T-helper 2 cell treated with Interferon-gamma antibody and Interleukin-4, amounts not matched to agents 100 ng/mL and 5 ng/mL, for 36 hours (primary cell): Measurements from ENCODE around the gene SP4. TPM values are rescaled to one million over a fixed set of nuclear protein-coding genes. Genes with fewer than 3 reads are reported as not detected.

Experiments used
- intact Hi-C: fragments of 100-400 bp; cut with micrococcal nuclease; formaldehyde crosslinking; loops from one replicate; pipeline ENCODE4 v1.15.1; 2023
- total RNA-seq: library from RNA; stranded (reverse); gene quantifications from 2 replicates; pipeline ENCODE4 v1.2.3, GENCODE V29; 2022

The SP4 gene
- total RNA-seq = 49.1 and 49.3 TPM in 2 replicates

- intact Hi-C loops = loop anchor here (1.0 to 2.0 kb wide), 7 partner anchors 45 to 1586 kb away; partner anchors contain the start of genes CDCA7L and HYCC1
Measured at GRCh38 chr7:21427871-21428658, at the start of gene SP4. TSS of gene SP4 (plus strand) at chr7:21428083. CDS start at chr7:21428252, 169 bp downstream.

- intact Hi-C loops = loop anchor here (1.0 kb wide), 4 partner anchors 17 to 45 kb away; no protein-coding TSS in a partner anchor
Measured at GRCh38 chr7:21383227-21384220, 44.4 kb upstream of the SP4 start.

GRCh38 chr7:21393937-21394336, 33.9 kb upstream of the SP4 start:
- intact Hi-C loops = no loop called here

- intact Hi-C loops = no loop called here
Measured at GRCh38 chr7:21401944-21402343, 25.9 kb upstream of the SP4 start.

GRCh38 chr7:21407796-21408480, 19.9 kb upstream of the SP4 start:
- intact Hi-C loops = no loop called here

GRCh38 chr7:21408481-21408820, 19.4 kb upstream of the SP4 start:
- intact Hi-C loops = no loop called here

- intact Hi-C loops = no loop called here
Measured at GRCh38 chr7:21412410-21412851, 15.5 kb upstream of the SP4 start.

GRCh38 chr7:21412957-21413356, 14.9 kb upstream of the SP4 start:
- intact Hi-C loops = no loop called here

- intact Hi-C loops = no loop called here
Measured at GRCh38 chr7:21413502-21413901, 14.4 kb upstream of the SP4 start.

- intact Hi-C loops = no loop called here
Measured at GRCh38 chr7:21414795-21415393, 13.0 kb upstream of the SP4 start.

GRCh38 chr7:21417647-21418046, 10.2 kb upstream of the SP4 start:
- intact Hi-C loops = no loop called here

- intact Hi-C loops = no loop called here
Measured at GRCh38 chr7:21422751-21423150, 5.1 kb upstream of the SP4 start.

GRCh38 chr7:21425290-21425689, 2.6 kb upstream of the SP4 start:
- intact Hi-C loops = no loop called here

- intact Hi-C loops = loop anchor here (1.0 kb wide), 6 partner anchors 43 to 1588 kb away; partner anchors contain the start of genes CDCA7L and HYCC1
Measured at GRCh38 chr7:21426286-21427181, 1.3 kb upstream of the SP4 start.

- intact Hi-C loops = loop anchor here (1.0 kb wide), 6 partner anchors 44 to 1587 kb away; partner anchors contain the start of genes CDCA7L and HYCC1
Measured at GRCh38 chr7:21427182-21427870, 557 bp upstream of the SP4 start.

GRCh38 chr7:21428659-21428941, 717 bp downstream of the SP4 start:
- intact Hi-C loops = loop anchor here (2.0 kb wide), 1 partner anchor 174 kb away; no protein-coding TSS in a partner anchor

GRCh38 chr7:21429021-21429420, 1.1 kb downstream of the SP4 start:
- intact Hi-C loops = loop anchor here (2.0 kb wide), 1 partner anchor 174 kb away; no protein-coding TSS in a partner anchor

- intact Hi-C loops = loop anchor here (2.0 to 10.0 kb wide), 4 partner anchors 75 to 575 kb away; no protein-coding TSS in a partner anchor
Measured at GRCh38 chr7:21429786-21430574, 2.1 kb downstream of the SP4 start.
